IMR-90 (cell line): ENCODE measurements around the gene PARD3. TPM values are rescaled to one million over a fixed set of nuclear protein-coding genes. Genes with fewer than 3 reads are reported as not detected.

Source experiments
- ATAC-seq: fragments of 200-7000 bp; cut with Tn5 transposase; 2 replicates; pipeline ENCODE4 v1.9.1; 2020; ENCODE audit warnings: low read depth, mild to moderate bottlenecking, moderate library complexity
- BruUV-seq: library from RNA; stranded (reverse); fragments of 400-500 nt; replicated peaks from 2 replicates; lab custom pipeline; 2021; lab: Mats Ljungman, UMichigan
- CTCF ChIA-PET: fragments of 300-600 bp; formaldehyde crosslinking; extraction: SDS; loops from one replicate; lab custom pipeline; 2021; ENCODE audit warnings: antibody characterized with exemption; lab: Yijun Ruan, JAX
- POLR2A ChIA-PET: fragments of 300-600 bp; sonication (Branson Sonifier 250); formaldehyde crosslinking; loops from one replicate; lab custom pipeline; 2022; ENCODE audit warnings: antibody characterized with exemption; ENCODE audit not compliant: unreplicated experiment; lab: Charles Lee
- DNase-seq: peaks from one replicate; pipeline ENCODE4 v3.0.0; 2013
- H2AFZ ChIP-seq: replicated peaks from 2 replicates; pipeline ENCODE3; 2013; ENCODE audit warnings: low read length, mild to moderate bottlenecking; ENCODE audit not compliant: poor library complexity
- H2AK5ac ChIP-seq: 2 replicates; pipeline ENCODE4 v1.6.1; 2013; ENCODE audit warnings: low read depth, low read length, inconsistent platforms
- H2AK9ac ChIP-seq: replicated peaks from 2 replicates; pipeline ENCODE3; 2013; ENCODE audit warnings: mild to moderate bottlenecking, low read depth, low read length, moderate library complexity; ENCODE audit not compliant: poor library complexity
- H2BK120ac ChIP-seq: 2 replicates; pipeline ENCODE4 v1.6.1; 2013; ENCODE audit warnings: low read depth, low read length, inconsistent platforms
- H2BK15ac ChIP-seq: 3 replicates; pipeline ENCODE4 v1.6.1; 2013; ENCODE audit warnings: low read depth, low read length, inconsistent platforms
- H2BK20ac ChIP-seq: 2 replicates; pipeline ENCODE4 v1.6.1; 2013; ENCODE audit warnings: low read depth, mild to moderate bottlenecking, inconsistent platforms, low read length, moderate library complexity
- H2BK5ac ChIP-seq: 2 replicates; pipeline ENCODE4 v1.6.1; 2013; ENCODE audit warnings: mild to moderate bottlenecking, low read depth, low read length, inconsistent platforms; ENCODE audit not compliant: poor library complexity, severe bottlenecking
- H3K14ac ChIP-seq: replicated peaks from 2 replicates; pipeline ENCODE4 v1.6.1; 2013; ENCODE audit warnings: low read depth, low read length, inconsistent platforms
- H3K18ac ChIP-seq: 2 replicates; pipeline ENCODE4 v1.6.1; 2013; ENCODE audit warnings: low read depth, low read length, control low read depth
- H3K23ac ChIP-seq: 2 replicates; pipeline ENCODE4 v1.6.1; 2013; ENCODE audit warnings: low read depth, low read length, inconsistent platforms
- H3K27ac ChIP-seq: 2 replicates; pipeline ENCODE4 v1.5.1; 2013; ENCODE audit warnings: mild to moderate bottlenecking, control low read depth, low read length; ENCODE audit not compliant: insufficient read depth
- H3K27me3 ChIP-seq: 2 replicates; pipeline ENCODE4 v1.6.1; 2013; ENCODE audit warnings: low read length; ENCODE audit not compliant: control insufficient read depth, insufficient read depth
- H3K36me3 ChIP-seq: 2 replicates; pipeline ENCODE4 v1.6.1; 2013; ENCODE audit warnings: low read length, mixed read lengths; ENCODE audit not compliant: control insufficient read depth, insufficient read depth
- H3K4ac ChIP-seq: 2 replicates; pipeline ENCODE4 v1.6.1; 2013; ENCODE audit warnings: low read depth, low read length, inconsistent platforms
- H3K4me1 ChIP-seq: 2 replicates; pipeline ENCODE4 v1.6.1; 2013; ENCODE audit warnings: low read length, mixed read lengths; ENCODE audit not compliant: control insufficient read depth, insufficient read depth
- H3K4me2 ChIP-seq: 2 replicates; pipeline ENCODE4 v1.6.1; 2013; ENCODE audit warnings: low read depth, mild to moderate bottlenecking, control low read depth, low read length, moderate library complexity
- H3K4me3 ChIP-seq: 2 replicates; pipeline ENCODE4 v1.5.1; 2013; ENCODE audit warnings: low read depth, mild to moderate bottlenecking, control low read depth, low read length, moderate library complexity; ENCODE audit not compliant: insufficient read depth
- H3K56ac ChIP-seq: 2 replicates; pipeline ENCODE4 v1.6.1; 2013; ENCODE audit warnings: low read length, inconsistent platforms; ENCODE audit not compliant: insufficient read depth; ENCODE audit errors: extremely low read depth
- H3K79me1 ChIP-seq, 2 experiments: 2 replicates each; pipeline ENCODE4 v1.6.1; 2013; ENCODE audit warnings: low read length in 2 of 2, inconsistent platforms in 1 of 2, low read depth in 1 of 2
- H3K9ac ChIP-seq: 2 replicates; pipeline ENCODE4 v1.6.1; 2013; ENCODE audit warnings: low read depth, low read length, control low read depth
- H3K9me1 ChIP-seq: 2 replicates; pipeline ENCODE4 v1.6.1; 2013; ENCODE audit warnings: low read length, inconsistent platforms; ENCODE audit not compliant: insufficient read depth
- H3K9me3 ChIP-seq: 2 replicates; pipeline ENCODE4 v1.6.1; 2013; ENCODE audit warnings: low read length; ENCODE audit not compliant: control insufficient read depth, insufficient read depth
- H4K20me1 ChIP-seq: 2 replicates; pipeline ENCODE4 v1.6.1; 2013; ENCODE audit warnings: low read length, inconsistent platforms; ENCODE audit not compliant: insufficient read depth
- H4K5ac ChIP-seq: 2 replicates; pipeline ENCODE4 v1.6.1; 2013; ENCODE audit warnings: mild to moderate bottlenecking, low read depth, low read length, control low read depth
- H4K8ac ChIP-seq, 2 experiments: 2 replicates each; pipeline ENCODE4 v1.6.1; 2013; ENCODE audit warnings: low read depth in 2 of 2, low read length in 2 of 2, control low read depth in 1 of 2, inconsistent platforms in 1 of 2
- H4K91ac ChIP-seq: 2 replicates; pipeline ENCODE4 v1.6.1; 2013; ENCODE audit warnings: low read depth, low read length, inconsistent platforms; ENCODE audit not compliant: insufficient read depth
- ELK1 ChIP-seq: fragments of 150-350 bp; IDR thresholded peaks from 2 replicates; pipeline ENCODE4 v1.6.1; 2016; ENCODE audit warnings: low read depth, mild to moderate bottlenecking, low read length, moderate library complexity, borderline replicate concordance
- RCOR1 ChIP-seq: IDR thresholded peaks from 2 replicates; pipeline ENCODE4 v1.6.1; 2012; ENCODE audit warnings: mild to moderate bottlenecking, low read length, improper control_type of control experiment; ENCODE audit not compliant: insufficient replicate concordance
- WGBS, 2 experiments: methylation state at CpG; one replicate each; pipeline versions ENCODE4 v1.1.5 to v1.1.7; 2013; ENCODE audit warnings: missing lambda C conversion rate in 2 of 2; ENCODE audit not compliant: insufficient read length in 1 of 2; ENCODE audit errors: extremely low coverage in 2 of 2; 5-methylcytosine and 5-hydroxymethylcytosine counted together
- dilution Hi-C: fragments of 300-500 bp; cut with HindIII; formaldehyde crosslinking; loops from one replicate; pipeline ENCODE4 v1.14.3; 2018; ENCODE audit warnings: low sequenced_read_pairs; ENCODE audit not compliant: unreplicated experiment
- in situ Hi-C: fragments of 300-500 bp; cut with MboI; formaldehyde crosslinking; loops from 3 replicates; pipeline ENCODE4 v1.14.3; 2019; ENCODE audit warnings: low sequenced_read_pairs, inconsistent platforms, mixed read lengths
- intact Hi-C: fragments of 100-400 bp; cut with micrococcal nuclease; formaldehyde crosslinking; loops from 2 replicates; pipeline ENCODE4 v1.10.0; 2022
- polyA plus RNA-seq, 3 experiments: library from polyadenylated mRNA; depleted of rRNA; stranded (reverse); fragments of >200 nt; gene quantifications; 2 replicates each; pipeline ENCODE4 v1.2.3, GENCODE V29; 2012; ENCODE audit warnings: low replicate concordance in 1 of 3
- total RNA-seq: library from RNA; depleted of rRNA; stranded (reverse); fragments of >200 nt; gene quantifications from 2 replicates; pipeline ENCODE4 v1.2.3, GENCODE V29; 2012

PARD3 gene
- total and polyA plus RNA-seq, 2 of the 4 experiments (the other 2 are of a cell fraction): 14.6 to 37.5 TPM

GRCh38 chr10:34759837-34760215 is 55.3 kb downstream of the PARD3 start:
- CTCF ChIA-PET: no interaction called here
- POLR2A ChIA-PET: interaction anchor here (0.6 kb wide), 1 partner anchor 14 kb away, joined by 3 read pairs; no protein-coding TSS in a partner anchor
- Histone ChIP-seq H2BK20ac (no peak overlapping the region), H2AK9ac (no peak overlapping the region), H4K5ac (no peak overlapping the region), H3K4me3 (no peak overlapping the region), H3K4me2 (no peak overlapping the region), H2BK120ac (no peak overlapping the region), H2BK15ac (no peak overlapping the region), H2BK5ac (no peak overlapping the region), H3K9me3 (no peaks in the 10 kb centered on the region), H3K56ac (no peak overlapping the region), H3K79me1 (peaks cover 19 to 72% of the 10 kb centered on the region in 2 experiments), H3K14ac (no peak overlapping the region), H2AK5ac (no peak overlapping the region), H3K18ac (no peak overlapping the region), H3K9ac (no peak overlapping the region), H3K23ac (no peak overlapping the region), H3K27me3 (no peaks in the 10 kb centered on the region), H3K27ac (no peak overlapping the region), H3K4me1 (peaks cover 5% of the 10 kb centered on the region), H3K4ac (no peak overlapping the region), H3K9me1 (0 out of 2 replicates have a peak, but pooled peaks cover 3% of the 10 kb centered on the region), H4K8ac (no peak overlapping the region), H2AFZ (no peak overlapping the region), H4K20me1 (peaks cover 6% of the 10 kb centered on the region; the same call in 1 of the 2 replicates), H3K36me3 (no peaks in the 10 kb centered on the region), H4K91ac (no peak overlapping the region)
- ATAC-seq: no peak
- dilution Hi-C loops: no loop called here
- WGBS, 2 experiments: no CpG with 5 or more reads among the region's 6 CpGs
- BruUV-seq: no TSS peak
- in situ Hi-C loops: no loop called here
- TF ChIP-seq RCOR1 (no peak), ELK1 (no peak)
- intact Hi-C loops: loop anchor here (5.0 kb wide), 1 partner anchor 42 kb away; no protein-coding TSS in a partner anchor
- DNase-seq: no peak
